Iris pigment epithelial cell (primary cell): ENCODE measurements around the gene MFSD6.

Source experiments
- DNase-seq: peaks from one replicate; pipeline ENCODE4 v3.0.0-alpha.2; 2011; ENCODE audit warnings: low read depth

Gene MFSD6

DNA sequence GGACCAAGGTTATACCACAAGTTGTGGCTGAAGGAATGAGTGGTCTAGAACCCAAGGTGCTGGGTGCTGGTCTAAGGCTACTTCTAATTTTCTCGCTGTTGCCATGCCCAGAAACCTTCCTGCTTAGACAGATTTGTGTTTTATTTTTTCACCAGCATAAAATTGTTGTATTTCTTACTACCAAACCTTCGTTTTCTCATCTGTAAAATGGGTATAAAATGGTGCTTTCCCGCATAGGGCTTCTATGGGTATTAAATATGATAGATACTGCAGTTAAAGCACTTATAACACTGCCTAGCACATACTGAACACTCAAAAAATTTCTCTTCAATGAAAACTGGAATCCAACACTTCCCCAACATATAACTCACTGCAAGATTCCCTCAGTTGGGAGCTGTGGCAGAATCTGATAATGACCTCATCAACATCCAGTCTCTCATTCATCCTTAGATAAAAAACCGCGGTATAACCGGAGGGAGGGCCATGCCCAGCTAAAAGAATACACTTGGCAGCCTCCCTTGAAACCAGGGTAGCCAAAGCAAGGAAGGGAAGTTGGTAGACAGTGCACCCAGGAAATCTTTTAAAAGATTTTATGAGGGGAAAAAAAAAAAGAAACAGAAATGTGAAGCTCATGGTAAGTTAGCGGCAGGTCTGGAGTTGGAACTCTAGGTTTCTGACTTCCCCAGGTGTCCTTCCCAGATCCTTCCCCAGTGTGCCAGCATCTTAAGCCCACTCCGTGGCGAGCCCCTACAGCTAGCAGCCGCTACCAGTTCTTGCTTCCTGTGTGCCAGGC lies 125.2 kb downstream of the MFSD6 start:
- no peak for DNase-seq

- DNase-seq = peak; percentile 45
Observed at GRCh38 chr2:190533968-190534309, 125.8 kb downstream of the MFSD6 start.

DNA sequence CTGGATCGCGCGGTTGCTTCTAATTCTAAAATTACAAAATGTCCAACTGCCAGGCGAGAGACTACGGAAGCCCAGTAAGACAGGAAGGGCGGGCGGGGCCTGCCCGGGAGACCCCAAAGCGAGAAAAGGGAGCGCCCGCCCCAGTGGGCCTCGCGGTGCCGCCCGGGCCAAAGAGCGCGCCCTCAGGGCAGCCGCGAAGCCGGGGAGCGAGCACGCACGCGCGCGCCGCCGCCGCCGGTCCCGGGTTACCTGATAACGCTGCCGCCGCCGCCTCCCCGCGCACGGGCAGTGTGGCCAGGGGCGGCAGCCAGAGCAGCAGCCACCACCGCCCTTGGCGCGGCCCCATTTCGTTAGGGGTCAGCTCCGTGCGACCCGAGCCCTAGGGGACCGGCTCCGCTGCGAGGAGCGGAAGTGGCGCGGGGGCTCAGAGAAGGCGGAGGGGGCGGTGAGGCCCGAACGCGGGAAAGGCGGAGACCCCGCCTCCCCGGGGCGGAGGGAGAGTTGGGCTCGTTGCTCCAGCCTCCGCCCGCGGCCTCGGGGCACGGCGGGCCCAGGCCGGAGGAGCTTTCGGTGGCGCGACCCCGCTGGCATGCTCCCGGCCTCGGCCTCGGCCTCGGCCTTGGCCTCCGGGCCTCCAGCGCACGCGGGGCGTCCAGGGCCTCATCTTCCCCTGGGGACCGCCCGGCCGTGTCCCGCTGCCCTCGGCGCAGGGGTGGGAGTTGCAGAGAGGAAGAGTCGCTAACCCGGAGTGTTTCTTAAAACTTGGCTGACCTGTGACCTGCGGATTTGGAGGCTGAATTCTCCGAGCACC lies 126.4 kb downstream of the MFSD6 start, which contains the start of gene NEMP2:
Gene NEMP2, minus strand, starts transcription at position 413 of the 811 bp plus-strand sequence. Its CDS starts 67 bp downstream, at position 346.
- peak; percentile 41 for DNase-seq

GRCh38 chr2:190535121-190535439 lies 126.9 kb downstream of the MFSD6 start:
- no peak for DNase-seq

DNA sequence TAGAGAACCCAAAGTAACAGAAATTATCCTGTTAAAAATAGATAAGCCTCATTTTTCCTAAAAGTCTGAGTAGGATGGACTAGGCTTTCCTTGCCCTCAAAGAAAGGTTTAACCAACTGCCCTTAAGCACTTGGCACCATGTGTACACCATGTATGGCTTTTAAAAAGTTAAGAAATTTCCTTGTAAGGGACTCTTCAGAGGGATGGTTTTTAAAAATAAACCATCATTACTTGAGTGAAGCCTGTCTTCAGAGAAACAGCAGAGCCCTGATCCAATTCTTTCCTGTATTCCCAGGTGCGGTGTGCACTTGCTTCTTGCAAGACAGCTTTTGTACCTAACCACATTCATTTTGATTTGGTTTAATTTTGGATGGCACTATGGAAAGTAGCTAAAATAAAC lies 127.4 kb downstream of the MFSD6 start:
- no peak for DNase-seq

- DNase-seq = peak; percentile 20
Observed at GRCh38 chr2:190537765-190538164, 129.6 kb downstream of the MFSD6 start.

GRCh38 chr2:190538201-190538600 lies 130.0 kb downstream of the MFSD6 start:
- no peak for DNase-seq

DNA sequence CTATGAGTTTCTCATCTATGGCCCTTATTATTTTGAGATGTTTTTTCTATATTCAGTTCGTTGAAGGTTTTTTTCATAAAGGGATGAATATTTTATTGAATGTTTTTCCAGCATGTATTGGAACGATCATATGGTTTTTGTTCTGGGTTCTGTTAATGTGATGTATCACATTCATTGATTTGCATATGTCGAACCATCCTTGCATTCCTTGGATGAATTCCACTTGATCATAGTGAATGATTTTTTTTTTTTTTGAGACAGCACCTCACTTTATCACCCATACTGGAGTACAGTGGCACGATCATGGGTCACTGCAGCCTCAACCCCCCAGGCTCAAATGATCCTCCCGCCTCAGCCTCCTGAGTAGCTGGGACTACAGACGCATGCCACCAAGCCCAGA lies 131.9 kb downstream of the MFSD6 start:
- DNase-seq = no peak

DNA sequence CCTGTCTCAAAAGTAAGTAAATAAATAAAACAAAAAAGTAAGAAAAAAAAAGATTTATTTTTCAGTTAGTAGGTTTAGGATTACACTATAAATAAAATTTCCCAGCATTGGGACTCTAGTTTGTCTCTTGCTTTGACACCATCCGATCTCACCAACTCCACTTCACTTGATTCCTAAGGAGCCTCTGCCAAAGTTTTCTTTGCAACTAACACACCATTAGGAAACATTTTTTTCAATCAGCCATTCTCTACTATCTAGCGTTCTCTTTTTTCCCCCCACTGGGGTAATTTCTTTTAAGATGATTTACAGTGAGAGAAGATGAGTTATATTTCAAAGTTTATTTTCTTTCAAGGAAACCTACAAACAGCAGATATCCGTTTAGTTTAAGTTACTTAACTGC lies 136.9 kb downstream of the MFSD6 start:
- DNase-seq = no peak

DNA sequence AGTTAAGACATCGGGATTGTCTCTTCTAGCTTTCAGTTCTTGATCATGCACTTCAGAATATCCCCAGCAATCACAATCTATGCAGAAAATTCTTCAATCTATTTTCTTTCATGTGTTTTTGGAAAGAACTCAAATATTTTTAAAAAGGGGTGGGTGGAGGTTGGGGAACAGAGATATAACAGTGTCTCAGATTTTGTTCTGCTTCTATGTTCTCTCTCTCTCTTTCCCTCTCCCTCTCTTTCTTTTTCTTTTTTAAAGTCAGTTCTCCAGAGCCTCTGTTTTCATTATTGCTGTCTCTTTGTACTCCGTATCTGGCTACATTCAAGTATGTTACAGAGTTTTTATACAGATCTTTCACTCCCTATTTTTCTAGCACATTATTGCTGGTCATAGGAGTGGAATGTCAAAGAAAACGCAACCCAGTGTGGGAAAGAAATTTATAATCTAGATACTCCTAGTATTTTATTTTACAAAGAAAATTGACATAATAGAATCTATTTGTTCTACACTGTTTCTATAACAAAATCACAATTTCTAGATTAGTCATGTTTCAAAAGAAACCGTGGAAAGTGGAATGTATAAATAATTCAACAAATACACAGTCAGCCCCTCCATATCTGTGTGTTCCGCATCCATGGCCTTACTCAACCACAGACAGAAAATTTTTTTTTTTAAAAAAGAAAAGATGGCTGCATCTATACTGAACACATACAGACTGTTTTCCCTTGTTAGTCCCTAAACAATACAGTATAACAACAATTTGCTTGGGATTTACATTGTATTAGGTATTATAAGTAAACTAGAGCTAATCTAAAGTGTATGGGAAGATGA lies 137.6 kb downstream of the MFSD6 start:
- DNase-seq = peak; percentile 62

- no peak for DNase-seq
Observed at GRCh38 chr2:190546734-190547133, 138.6 kb downstream of the MFSD6 start.

DNA sequence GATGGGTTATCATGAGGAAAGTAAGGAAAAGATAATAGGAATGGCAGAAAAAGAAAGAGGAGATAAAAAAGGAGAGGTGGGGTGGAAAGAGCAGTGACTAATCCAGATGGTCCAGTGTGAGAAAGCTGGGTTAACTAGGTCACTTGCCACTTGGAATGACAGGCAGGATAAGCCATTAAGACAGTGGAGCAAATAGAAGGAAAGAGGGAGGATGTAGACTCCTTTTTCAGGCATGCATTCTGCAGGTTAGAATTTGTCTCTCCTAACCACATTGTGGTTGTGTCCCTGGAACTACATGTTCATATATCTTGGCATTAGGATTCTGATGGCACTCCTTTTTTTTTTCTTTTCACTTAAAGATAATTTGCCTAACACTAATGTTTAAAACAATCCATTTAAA lies 139.7 kb downstream of the MFSD6 start:
- DNase-seq = no peak

- no peak for DNase-seq
Observed at GRCh38 chr2:190550137-190550536, 142.0 kb downstream of the MFSD6 start.
